ENCODE measurements around the gene CENPM. TPM values are rescaled to one million over a fixed set of nuclear protein-coding genes. Genes with fewer than 3 reads are reported as not detected.

The CENPM gene
- polyA plus RNA-seq, 1 donor from 2014 or later: 2.1 TPM

- peaks cover 3% of the 10 kb centered on the region for H4K20me1 ChIP-seq (ENCODE audit: insufficient read depth)
- H3K36me3 ChIP-seq (ENCODE audit: insufficient read depth, low read length): no peaks in the 10 kb centered on the region
- H3K9me2 ChIP-seq (ENCODE audit: insufficient read depth, low read length): no peaks in the 10 kb centered on the region
- no peak overlapping the region for H3K9ac ChIP-seq (ENCODE audit: low read length)
- no peak overlapping the region for H2AFZ ChIP-seq (ENCODE audit: low read depth, low read length)
- TF ChIP-seq CTCF (IDR thresholded peaks at IDR 0.05; ENCODE audit: poor library complexity, severe bottlenecking) (no peak), POLR2AphosphoS5 (IDR thresholded peaks at IDR 0.05) (no peak), EP300 (conservative IDR thresholded peaks at IDR 0.05; ENCODE audit: poor library complexity, severe bottlenecking) (no peak), SMC3 (conservative IDR thresholded peaks at IDR 0.05; ENCODE audit: poor library complexity) (no peak), EZH2 (IDR thresholded peaks at IDR 0.05; ENCODE audit: borderline replicate concordance, insufficient read depth, low read length, poor library complexity, severe bottlenecking) (no peak), MXI1 (conservative IDR thresholded peaks at IDR 0.05; ENCODE audit: poor library complexity, severe bottlenecking) (no peak), REST (IDR thresholded peaks at IDR 0.05; ENCODE audit: borderline replicate concordance) (no peak), TAF1 (IDR thresholded peaks at IDR 0.05; ENCODE audit: low read depth) (no peak), RAD21 (conservative IDR thresholded peaks at IDR 0.05) (no peak)
- no peaks in the 10 kb centered on the region for H3F3A ChIP-seq (ENCODE audit: insufficient read depth, low read length, poor library complexity, severe bottlenecking)
- no peak overlapping the region for H3K27ac ChIP-seq (ENCODE audit: low read length)
- H3K27me3 ChIP-seq (ENCODE audit: insufficient read depth, low read depth, low read length): no peaks in the 10 kb centered on the region
- H3K79me2 ChIP-seq (replicated peaks; ENCODE audit: insufficient read depth, low read length): peaks cover 29% of the 10 kb centered on the region
- no peak overlapping the region for H3K4me2 ChIP-seq (ENCODE audit: low read length)
- no peak overlapping the region for H3K4me3 ChIP-seq (ENCODE audit: low read length)
- H3K9me3 ChIP-seq (ENCODE audit: low read length): no peaks in the 10 kb centered on the region
Observed at GRCh38 chr22:41974691-41975290, 27.8 kb upstream of the CENPM start.

- Histone ChIP-seq H3K9me3 (ENCODE audit: low read length) (no peaks in the 10 kb centered on the region), H3K4me3 (ENCODE audit: low read length) (no peak overlapping the region), H3K79me2 (replicated peaks; ENCODE audit: insufficient read depth, low read length) (no peaks in the 10 kb centered on the region), H3K36me3 (ENCODE audit: insufficient read depth, low read length) (no peaks in the 10 kb centered on the region), H3F3A (ENCODE audit: insufficient read depth, low read length, poor library complexity, severe bottlenecking) (no peaks in the 10 kb centered on the region), H3K4me2 (ENCODE audit: low read length) (no peak overlapping the region), H3K9me2 (ENCODE audit: insufficient read depth, low read length) (no peaks in the 10 kb centered on the region), H3K27ac (ENCODE audit: low read length) (no peak overlapping the region), H2AFZ (ENCODE audit: low read depth, low read length) (no peak overlapping the region), H3K9ac (ENCODE audit: low read length) (no peak overlapping the region), H4K20me1 (ENCODE audit: insufficient read depth) (no peaks in the 10 kb centered on the region), H3K27me3 (ENCODE audit: insufficient read depth, low read depth, low read length) (no peaks in the 10 kb centered on the region)
- TF ChIP-seq RAD21 (conservative IDR thresholded peaks at IDR 0.05) (no peak), REST (IDR thresholded peaks at IDR 0.05; ENCODE audit: borderline replicate concordance) (no peak), MXI1 (conservative IDR thresholded peaks at IDR 0.05; ENCODE audit: poor library complexity, severe bottlenecking) (no peak)
Observed at GRCh38 chr22:41971431-41971830, 24.5 kb upstream of the CENPM start.

Measured in neural cell (in vitro differentiated cells).